Femur (tissue), 1 donor: ENCODE measurements around the gene NTN3.

Experiments used
- DNase-seq: peaks from one replicate; pipeline ENCODE4 v3.0.0-alpha.2; 2017

The NTN3 gene

GRCh38 chr16:2497695-2498484, 26.8 kb downstream of the NTN3 start:
- DNase-seq, result no peak

- peak; percentile 19 for DNase-seq
These were observed 27.6 kb downstream of the NTN3 start for GRCh38 chr16:2498531-2499253.

- DNase-seq, result no peak
These were observed 28.4 kb downstream of the NTN3 start for GRCh38 chr16:2499454-2499853.

GRCh38 chr16:2499890-2500429, 28.9 kb downstream of the NTN3 start:
- no peak for DNase-seq

GRCh38 chr16:2500430-2500917, 29.4 kb downstream of the NTN3 start:
- peak; percentile 25 for DNase-seq

GRCh38 chr16:2500918-2501750, 30.0 kb downstream of the NTN3 start:
- peak; percentile 91 for DNase-seq

GRCh38 chr16:2501946-2502895, 31.1 kb downstream of the NTN3 start:
- DNase-seq, result peak; percentile 24

- no peak for DNase-seq
These were observed 34.6 kb downstream of the NTN3 start for GRCh38 chr16:2505695-2506094.

- DNase-seq, result peak; percentile 43
These were observed 36.1 kb downstream of the NTN3 start for GRCh38 chr16:2507052-2507659.

GRCh38 chr16:2507665-2508064, 36.6 kb downstream of the NTN3 start:
- peak; percentile 42 for DNase-seq

GRCh38 chr16:2508722-2509400, 37.8 kb downstream of the NTN3 start:
- peak; percentile 22 for DNase-seq

- peak; percentile 74 for DNase-seq
These were observed 40.2 kb downstream of the NTN3 start for GRCh38 chr16:2511128-2511800.

GRCh38 chr16:2511996-2512734, 41.1 kb downstream of the NTN3 start:
- peak; percentile 35 for DNase-seq

GRCh38 chr16:2512735-2513404, 41.8 kb downstream of the NTN3 start:
- DNase-seq, result peak; percentile 40

- DNase-seq, result peak; percentile 94
These were observed 42.6 kb downstream of the NTN3 start, which contains the start of gene ATP6V0C for GRCh38 chr16:2513405-2514332. ATP6V0C (plus strand) TSS chr16:2513952; CDS start chr16:2514104, 152 bp downstream.

- peak; percentile 60 for DNase-seq
These were observed 43.5 kb downstream of the NTN3 start for GRCh38 chr16:2514333-2515179.
